ENCODE results near the gene PACS2.
"Not testable (repeated sequence)": the region's sequence is repeated elsewhere in the genome, so short reads cannot be mapped to it uniquely, and the experiment has no call there.

PACS2 gene

DNA sequence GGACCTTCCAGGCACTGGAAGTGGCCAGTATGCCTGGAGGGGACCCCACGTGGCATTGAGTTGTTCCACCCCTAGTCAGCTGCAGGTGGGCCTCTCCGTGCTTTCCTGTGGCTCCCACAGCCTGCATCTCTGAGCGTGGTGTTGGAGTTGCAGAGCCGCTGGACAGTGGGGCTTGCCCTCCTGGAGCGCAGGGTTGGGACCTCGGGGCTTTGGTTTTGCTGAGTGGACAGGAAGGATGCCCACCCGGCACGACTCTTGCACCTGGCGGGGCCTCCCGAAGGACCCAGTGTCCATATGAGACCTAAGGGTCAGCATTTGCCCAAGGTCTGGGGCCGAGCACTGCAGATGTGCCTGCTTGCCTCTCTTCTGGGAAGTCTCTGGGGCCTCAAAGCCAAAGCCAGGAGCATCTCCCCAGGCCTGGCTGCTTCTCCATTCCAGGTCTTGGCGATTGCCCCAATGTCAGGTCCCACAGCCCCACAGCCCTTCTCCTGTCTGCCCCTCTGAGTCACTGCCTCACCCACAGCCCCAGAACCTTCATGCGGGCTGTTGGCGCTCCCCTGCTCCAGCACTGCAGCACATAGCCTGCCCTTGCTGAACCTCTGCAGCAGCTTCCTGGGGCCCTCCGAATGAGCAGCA lies 1.5 kb downstream of the PACS2 start:
- DNase-seq (ENCODE audit: low read depth): no peak

DNA sequence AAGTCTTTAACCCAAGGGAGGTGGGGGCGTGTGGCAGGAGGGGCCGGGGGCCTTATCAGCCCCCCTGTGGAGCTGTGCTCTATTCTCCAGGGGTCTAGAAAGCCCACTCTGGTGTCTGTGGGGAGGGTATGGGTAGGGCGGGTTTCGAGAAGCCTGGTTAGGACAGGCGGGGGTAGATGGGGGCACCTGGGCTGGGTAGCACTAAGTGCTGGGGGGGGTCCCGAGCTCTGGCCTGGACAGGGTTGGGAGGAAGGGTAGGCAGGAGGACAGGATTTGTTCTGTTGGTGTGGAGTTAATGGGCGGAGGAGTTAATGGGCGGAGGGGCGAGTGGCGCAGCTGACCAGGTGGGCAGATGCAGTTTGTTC lies 2.0 kb downstream of the PACS2 start:
- no peak for DNase-seq (ENCODE audit: low read depth)

DNA sequence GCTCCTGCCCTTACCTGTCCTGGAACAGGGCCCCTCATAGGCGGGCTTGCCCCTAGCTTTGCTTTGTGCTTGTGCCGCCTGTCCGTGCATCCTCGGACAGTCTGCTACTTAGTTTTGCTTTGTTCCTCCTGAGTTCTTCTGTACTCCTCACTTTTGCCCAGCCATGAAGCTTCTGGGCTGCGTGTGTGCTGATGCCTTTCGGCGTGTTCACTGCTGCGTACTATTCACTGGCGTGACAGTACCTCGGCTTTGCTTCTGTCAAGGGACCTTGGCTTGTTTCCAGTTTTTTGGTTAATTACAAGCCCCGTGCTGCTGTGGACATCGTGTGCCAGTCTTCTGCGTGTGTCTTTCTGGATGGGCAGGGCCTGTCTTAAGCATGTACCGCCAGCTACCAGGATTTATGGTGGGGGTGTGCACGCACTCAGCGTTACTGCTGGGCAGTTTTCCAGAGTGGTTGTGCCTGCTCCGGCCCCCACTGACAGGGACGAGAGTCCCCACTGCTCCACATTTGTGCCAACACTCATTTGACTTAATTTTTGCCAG lies 2.5 kb downstream of the PACS2 start:
- DNase-seq (ENCODE audit: low read depth): no peak

DNA sequence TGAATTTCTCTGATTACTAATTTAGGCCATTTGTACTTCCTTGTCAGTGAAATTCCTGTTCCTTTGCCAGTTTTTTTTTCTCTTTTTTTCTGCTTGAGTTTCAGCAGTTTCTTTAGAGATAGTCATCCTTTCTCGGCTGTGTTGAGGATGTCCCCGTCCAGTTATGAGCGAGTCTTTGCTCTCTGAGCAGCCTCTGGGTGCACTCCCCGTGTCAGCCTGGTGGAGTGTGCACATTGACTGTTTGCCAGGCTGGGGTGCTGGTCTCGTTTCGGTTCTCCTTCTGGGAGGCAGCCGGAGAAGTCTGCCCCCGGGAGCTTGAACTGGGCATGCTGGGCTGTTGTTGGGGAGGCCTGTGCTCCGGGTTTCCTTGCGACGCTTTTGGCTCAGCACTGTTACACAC lies 3.0 kb downstream of the PACS2 start:
- DNase-seq (ENCODE audit: low read depth): no peak

DNA sequence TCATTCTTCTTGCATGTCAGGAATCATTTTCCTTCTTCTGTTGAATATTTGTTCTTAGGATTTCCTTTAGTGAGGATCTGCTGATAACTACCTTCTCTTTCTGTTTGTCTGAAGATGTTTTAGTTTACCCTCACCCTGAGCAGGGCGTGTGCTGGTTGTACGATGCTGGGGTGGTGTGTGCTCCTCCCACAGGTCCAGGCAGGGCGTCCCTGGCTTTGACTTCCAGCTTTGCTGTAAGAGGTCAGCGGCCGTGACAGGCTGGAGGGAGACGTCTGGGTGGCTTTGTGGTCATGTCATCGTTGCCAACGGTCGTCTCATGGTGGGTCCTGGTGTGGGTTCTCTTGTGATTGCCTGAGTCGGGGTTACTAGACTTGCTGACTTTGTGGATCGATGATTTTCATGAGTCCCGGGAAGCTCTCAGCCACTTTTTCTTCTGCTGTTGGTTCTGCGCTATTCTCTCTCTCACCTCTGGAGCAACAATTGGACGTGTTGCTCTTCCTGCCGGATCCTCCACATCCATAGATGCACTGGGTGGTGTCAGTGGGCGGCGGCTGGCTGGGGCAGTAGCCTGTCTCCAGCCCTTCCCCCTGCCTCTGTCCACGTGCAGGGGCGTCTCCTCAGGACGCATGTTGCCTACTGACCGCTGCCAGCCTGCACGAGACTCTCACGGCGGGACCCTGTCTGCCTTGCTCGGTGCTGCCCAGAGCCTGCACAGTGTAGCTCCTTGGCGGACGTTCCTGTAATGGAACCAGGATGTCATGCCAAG lies 8.4 kb downstream of the PACS2 start:
- no peak for DNase-seq (ENCODE audit: low read depth)

DNA sequence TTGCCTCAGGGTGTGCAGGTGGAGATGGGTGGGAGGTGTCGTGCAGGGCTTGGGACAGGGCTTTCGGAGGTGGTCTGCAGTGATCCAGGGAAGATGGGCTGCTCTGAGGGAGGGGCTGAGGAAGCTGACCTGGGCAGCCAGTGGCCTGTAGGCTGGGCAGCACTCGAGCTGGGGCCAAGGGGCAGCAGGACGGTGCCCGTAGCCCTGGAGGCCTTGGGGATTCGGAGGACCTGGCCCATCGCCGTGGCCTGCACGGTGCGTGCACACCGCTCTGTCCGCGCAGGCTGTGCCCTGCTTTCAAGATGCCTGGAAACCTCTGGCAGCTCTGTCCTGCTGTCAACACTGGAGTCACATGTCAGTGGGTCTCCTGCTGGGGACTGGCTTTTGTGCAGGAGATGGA lies 9.1 kb downstream of the PACS2 start:
- no peak for DNase-seq (ENCODE audit: low read depth)

DNA sequence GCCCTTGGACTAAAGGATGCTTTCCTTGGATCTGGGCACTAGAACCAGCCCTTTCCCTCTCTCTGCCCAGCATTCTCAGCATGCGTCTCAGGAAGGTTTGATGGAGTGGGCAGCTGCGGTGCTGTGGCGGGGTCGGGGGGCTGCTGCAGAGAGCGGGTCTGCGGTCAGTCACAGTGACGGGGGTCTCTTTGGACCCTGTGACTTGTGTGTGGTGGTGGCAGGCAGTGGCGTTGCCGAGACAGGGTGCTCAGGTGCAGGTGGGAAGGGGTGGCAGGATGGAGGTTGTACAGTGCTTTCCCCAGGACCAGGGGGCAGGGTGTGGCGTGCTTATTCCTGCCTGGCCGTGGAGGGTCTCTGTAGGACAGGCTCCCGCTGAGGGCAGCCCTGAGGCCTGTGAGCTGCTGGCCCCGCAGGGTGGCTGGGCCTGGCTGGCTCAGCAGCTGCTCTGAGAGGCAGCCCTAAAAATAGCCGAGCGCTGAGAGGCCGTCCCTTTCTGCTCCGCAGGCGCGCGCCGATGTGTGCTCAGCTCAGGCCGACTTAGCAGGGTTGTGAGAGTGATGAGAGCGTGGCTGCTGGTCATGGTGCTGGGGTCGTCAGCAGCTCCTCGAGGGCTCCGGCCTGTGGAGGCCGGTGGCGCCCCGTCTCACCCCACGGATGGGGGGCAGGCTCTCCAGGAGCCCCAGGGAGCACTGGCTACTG lies 9.7 kb downstream of the PACS2 start:
- no peak for DNase-seq (ENCODE audit: low read depth)

DNA sequence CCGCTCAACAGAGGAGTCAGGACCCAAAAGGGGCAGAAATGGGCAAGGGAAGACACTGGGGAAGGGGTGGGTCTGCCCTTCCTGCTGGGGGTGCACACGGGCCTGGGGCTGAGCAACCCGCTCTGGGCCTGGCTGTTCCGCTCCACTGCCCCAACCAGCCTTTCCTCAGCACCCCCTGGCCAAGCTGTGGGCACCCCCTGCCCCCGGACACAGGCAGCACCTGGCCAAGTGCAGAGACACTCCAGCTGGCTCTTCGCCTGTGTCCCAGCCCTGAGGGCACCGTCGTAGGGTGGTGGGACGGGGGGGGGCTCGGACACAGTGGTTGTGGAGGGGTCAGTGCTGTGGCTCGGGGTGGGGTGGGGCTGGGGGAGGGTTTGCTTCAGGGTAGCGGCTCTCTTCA lies 10.3 kb downstream of the PACS2 start:
- no peak for DNase-seq (ENCODE audit: low read depth)

DNA sequence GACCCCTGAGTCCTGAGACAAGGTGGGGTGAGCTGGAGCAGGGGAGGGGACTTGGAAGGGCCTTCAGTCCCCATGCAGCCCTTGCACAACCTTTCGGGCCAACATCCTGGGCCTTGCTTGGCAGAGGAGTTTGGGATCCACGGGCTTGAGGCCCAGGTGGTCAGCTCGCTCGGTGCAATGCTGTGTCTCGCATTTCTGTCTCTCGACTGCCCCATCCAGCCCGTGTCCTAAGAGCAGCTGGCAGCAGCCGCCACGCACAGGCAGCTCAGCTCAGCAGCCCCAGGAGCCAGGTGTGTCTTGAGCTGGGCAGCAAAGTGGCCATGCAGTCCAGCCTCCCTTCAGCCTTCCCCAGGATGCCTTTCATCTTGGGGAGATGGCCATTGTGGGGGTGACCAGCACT lies 10.8 kb downstream of the PACS2 start:
- no peak for DNase-seq (ENCODE audit: low read depth)

DNA sequence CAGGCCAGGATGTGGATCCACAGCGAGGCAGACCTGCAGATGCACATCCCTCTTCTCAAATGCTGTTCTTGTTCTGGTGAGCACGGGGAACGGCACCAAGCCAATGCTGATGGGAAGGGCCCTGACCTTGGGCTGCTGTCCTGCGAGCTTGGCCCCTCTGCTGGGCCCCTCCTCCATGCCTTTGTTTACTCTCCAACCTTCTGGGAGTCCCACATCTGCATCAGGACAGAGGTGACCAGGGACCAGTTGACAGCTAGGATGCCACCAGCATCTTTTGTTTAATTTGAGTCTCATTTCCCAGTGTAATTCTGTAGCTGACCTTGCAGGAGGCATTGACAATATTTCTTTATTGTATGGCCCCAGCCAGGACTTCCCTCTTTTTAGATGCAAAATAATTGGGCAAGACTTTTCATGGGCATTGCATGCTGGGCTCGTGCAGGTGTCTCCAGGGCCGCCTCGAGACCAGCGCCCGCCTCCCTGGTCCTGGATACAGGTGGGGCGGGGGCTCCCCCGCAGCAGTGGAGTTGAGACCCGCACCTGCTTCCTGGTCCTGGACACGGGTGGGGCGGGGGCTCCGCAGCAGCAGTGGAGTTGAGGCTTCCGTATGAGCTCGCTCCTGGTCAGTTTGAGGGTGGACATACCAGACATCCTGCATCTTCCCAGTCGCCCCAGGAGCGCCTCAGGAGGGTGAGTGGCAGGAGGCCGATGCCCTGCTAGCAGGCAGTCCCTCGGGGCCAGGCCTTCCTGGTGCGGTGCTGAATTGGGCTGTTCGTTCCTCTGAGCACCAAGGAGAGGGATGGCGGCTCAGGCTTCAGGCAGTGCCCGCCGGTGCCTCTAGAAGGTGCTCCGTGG lies 11.4 kb downstream of the PACS2 start:
- no peak for DNase-seq (ENCODE audit: low read depth)

DNA sequence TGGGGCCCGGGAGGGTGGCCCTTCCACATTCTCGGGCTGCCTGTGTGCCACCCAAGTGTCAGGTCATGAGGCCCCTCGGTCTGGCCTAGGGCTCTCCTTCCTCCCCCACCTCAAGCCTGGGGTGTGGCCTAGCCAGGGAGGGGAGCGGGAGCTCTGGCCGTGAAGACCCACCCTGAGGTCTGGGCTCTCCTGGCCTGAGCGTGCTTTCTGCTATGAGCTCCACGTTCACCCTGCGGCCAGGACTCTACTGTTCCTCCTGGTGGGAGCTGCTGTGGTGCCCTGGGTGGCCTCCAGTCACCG lies 12.0 kb downstream of the PACS2 start:
- DNase-seq (ENCODE audit: low read depth): no peak

DNA sequence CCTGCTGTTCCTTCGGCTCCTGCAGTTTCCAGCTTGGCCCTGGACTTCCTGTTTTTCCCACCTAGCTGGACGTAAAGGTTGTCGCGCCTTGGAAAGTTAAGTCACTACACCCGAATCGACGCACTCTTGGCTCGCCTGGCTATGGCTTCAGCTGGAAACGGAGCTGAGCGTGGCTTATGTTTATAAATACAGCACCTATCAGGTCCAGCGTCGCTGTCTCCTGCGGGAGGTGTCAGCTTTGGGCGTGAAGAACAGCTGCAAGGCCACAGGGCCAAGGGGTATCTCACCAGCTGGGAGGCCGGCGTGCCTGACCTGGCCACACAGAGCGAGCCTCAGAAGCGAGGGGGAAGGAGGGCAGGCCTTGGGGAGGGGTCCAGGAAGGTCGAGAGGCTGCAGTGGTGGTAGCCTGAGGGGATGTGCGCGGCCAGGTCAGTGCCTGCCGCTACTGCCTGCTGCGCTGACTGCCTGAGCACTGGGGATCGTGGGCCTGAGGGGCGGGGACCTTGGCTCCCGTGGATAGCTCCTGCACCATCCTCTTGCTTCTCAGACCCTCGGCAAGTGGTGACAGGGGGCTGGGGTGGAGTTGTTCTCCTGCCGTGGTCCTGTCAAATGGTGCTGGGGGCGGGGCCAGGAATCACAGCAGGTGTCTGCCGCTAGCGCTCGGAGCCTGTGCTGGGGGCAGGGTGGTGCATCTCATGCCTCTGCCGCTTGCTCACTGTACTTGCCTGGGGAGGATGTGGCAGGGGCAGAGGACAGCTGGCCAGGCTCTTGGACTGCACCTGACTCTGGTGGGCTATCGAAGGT lies 12.5 kb downstream of the PACS2 start:
- no peak for DNase-seq (ENCODE audit: low read depth)

DNA sequence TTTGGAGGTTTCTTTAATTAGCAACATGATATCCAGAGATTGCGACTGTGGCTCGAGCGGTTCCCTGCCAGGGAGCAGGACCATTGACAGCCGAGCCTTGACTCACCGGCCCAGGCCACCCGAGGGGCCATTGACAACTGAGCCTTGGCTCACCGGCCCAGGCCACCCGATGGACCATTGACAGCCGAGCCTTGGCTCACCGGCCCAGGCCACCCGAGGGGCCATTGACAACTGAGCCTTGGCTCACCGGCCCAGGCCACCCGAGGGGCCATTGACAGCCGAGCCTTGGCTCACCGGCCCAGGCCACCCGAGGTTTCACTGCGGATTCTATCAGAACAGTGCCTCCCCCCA lies 13.1 kb downstream of the PACS2 start:
- DNase-seq (ENCODE audit: low read depth): not testable (repeated sequence)

DNA sequence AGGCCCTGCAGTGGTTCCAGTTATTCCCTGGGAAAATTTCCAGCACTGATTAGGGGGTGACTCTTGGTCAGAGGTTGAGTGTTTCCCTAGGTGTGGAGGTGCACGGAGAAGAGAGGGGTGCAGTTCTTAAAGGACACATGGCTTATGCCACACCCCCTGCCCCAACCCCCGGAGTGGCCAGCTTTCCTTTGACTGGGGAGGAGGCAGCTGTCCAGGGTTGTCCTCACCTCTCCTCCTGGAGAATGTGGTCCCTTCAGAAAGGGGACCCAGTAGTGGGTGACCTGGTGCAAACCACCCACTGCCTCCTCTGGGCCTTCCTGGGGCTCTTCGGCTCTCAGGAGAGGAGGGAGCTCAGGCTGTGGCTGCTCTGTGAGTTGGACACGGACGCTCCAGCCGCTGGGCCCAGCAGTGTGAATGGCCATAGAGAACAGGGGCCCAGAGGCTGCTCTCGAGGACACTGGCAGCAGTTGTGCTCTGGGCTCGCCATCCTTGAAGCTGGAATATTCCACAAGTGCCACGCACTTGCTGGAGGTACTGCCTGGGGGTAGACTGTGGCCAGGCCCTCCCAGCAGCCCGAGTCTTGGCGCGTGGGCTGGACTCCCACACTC lies 13.6 kb downstream of the PACS2 start:
- no peak for DNase-seq (ENCODE audit: low read depth)

DNA sequence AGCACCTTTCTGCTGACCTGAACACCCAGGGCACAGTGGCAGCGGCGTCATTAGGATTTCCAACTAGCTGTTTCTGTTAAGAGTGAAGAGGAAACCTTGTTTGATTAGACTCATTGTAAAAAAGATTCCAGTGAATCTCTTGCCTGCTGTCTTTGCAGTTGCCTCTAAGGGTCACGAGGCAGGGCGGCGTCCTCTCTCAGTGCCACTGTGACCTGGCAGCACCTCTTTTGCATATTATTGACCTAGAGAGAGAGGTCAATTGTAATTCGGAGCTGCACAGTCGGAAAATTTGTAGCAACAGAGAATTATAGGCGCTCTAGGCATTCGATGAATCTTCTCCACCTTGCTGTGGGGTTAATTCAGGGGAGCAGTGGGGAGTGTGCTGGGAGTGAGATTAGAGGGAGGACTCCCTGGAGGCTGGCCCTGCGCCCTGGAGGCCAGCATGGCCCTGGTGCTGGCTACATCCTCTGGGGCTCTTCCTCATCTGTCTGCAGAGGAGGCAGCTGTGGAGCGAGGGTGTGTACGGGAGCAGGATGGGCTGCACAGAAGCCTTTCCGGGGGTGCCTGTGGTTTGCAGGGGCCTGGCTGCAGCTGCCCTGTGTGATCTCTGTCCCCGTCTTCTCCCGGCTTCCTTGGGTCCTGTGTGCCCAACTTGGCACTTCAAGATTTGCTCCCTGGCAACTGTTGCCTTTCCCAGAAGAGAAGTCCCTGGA lies 14.3 kb downstream of the PACS2 start:
- DNase-seq (ENCODE audit: low read depth): no peak

DNA sequence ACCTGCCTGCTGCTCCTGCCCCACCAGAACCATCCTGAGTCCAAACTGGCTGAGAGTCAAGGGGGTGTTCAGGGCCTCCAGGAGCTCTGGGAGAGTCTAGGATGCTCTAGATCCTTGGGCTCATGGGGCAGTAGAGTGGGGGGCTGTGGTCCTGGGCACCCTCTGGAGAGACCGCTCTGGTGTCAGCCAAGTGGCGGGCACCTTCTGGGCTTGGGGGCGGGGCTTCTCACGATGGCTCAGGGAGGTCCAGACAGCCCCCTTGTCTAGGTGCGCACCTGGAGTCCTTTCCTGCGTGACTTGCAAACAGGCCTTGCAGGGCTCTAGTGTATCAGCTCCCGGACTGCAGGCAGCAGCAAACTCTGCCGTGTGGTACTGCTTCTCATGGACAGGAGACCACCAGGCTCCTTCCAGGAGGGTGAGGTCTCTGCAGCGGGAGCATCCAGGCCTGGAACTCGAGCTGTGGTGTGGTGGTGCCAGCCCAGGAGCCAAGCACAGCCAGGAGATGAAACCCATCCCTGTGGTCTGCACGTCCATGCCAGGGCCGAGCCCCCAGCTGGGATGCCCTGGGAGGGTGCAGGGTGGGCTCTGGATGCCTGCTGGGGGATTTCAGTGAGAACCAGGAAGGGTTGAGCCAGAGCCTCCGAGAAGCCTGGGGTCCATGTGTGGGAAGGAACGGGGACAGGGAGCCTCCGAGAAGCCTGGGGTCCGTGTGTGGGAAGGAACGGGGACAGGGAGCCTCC lies 15.0 kb downstream of the PACS2 start:
- DNase-seq (ENCODE audit: low read depth): no peak

DNA sequence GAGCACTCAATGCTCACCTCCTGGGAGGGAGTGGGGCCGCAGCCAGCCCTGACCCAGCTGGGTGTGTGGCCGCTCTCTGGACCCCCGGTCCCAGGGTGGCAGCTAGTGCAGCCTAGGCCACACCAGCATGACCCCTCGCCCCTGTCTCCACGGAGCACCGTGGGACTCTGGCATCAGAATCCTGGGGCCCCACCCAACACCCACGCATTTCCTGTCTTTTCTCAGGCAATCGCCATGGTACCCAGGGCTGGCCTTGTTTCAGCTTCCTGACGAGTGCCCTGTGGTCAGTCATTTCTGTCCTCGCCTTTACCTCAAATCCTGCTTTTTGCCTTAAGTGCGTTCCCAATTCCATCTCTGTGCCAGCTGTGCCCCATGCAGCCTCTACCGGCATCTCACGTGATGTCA lies 15.9 kb downstream of the PACS2 start:
- DNase-seq (ENCODE audit: low read depth): no peak

DNA sequence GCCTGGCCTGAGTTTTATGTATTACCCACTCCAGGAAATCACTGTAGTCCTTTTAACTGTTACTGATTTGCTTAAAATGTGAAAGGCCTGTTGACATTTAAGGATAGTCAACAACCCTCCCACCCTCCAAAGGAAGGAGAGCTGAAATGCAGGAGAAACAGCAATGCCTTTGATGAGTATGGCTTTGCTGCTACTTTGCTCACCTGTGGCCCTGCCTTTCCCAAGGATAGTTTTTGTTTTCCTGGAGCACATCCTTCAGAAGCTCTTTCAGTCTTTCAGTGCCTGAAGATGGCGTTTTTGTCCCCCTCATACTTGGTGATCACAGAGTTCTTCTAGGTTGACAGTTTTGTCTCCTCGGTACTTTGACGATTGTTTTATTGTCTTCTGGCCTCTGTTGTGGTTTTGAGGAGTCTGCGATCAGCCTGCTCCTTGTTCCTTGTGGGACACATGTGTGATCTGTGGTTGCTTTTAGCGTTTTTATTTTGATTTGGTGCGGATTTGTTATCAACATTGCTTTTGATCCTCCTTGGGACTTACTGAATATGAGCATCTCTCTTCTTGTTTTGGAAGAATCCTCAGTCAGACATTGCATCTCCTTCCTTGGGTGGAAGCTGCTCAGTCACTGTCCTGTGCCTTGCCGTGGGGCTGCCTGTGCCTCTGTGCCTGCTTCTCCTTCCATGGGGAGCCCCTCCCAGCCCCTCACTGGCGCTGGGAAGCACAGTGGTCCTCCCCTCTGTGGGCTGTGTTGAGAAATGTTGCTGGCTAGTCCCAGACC lies 17.2 kb downstream of the PACS2 start:
- DNase-seq (ENCODE audit: low read depth): no peak

DNA sequence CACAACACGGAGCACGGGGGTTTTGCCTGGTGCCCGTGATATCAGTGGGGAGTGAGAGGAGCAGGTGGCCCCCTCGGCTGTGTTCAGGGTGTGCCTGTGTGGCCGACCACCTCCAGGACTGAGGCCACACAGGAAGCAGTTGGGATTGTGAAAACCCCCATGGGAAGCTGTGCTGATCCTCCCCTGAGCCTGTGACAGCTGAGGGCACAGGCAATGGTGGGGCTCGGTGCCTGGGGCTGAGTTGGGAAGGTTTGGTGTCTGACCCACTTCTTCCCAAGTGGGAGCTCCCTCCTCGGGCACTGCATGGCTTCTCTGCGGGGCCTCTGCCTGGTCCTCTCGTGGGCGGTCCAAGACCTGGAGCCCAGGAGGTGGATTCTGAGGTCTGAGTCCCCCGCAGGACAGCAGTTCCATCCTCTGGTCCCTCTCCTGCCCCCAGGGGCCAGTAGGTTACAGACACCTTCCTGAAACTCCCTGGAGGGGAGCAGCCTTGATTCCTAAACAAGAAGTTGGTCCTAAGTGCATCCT lies 17.9 kb downstream of the PACS2 start:
- DNase-seq (ENCODE audit: low read depth): no peak

Measured in HS-5 (cell line).